Bone marrow (tissue), 2 donors: ENCODE data around the gene LIPH.
"Not testable (repeated sequence)": the region's sequence is repeated elsewhere in the genome, so short reads cannot be mapped to it uniquely, and the experiment has no call there.

ENCODE experiments used
- DNase-seq, 2 donors: peaks; one replicate each; lab custom pipeline; 2025; lab: John Stamatoyannopoulos, UW

LIPH gene

GRCh38 chr3:185552358-185552877 is at the start of gene LIPH:
LIPH (minus strand) TSS chr3:185552588; CDS start chr3:185552471, 117 bp downstream.
- DNase-seq: no peak

GRCh38 chr3:185595526-185595925 is 43.1 kb upstream of the LIPH start:
- peak in 1 of 2 donors; percentile 6 for DNase-seq

GRCh38 chr3:185594073-185594472 is 41.7 kb upstream of the LIPH start:
- DNase-seq: no peak

- no peak for DNase-seq
Observed at GRCh38 chr3:185586686-185587039, 34.3 kb upstream of the LIPH start.

GRCh38 chr3:185585859-185586685 is 33.7 kb upstream of the LIPH start, which contains the start of gene SENP2:
SENP2 (plus strand) TSS chr3:185586295; CDS start chr3:185586414, 119 bp downstream.
- DNase-seq: peak; percentile 90 to 100

- DNase-seq: no peak
Observed at GRCh38 chr3:185585518-185585858, 33.1 kb upstream of the LIPH start.

- DNase-seq: no peak
Observed at GRCh38 chr3:185584686-185585085, 32.3 kb upstream of the LIPH start.

GRCh38 chr3:185583925-185584324 is 31.5 kb upstream of the LIPH start:
- DNase-seq: no peak

GRCh38 chr3:185582871-185583270 is 30.5 kb upstream of the LIPH start:
- peak in 1 of 2 donors; percentile 6 for DNase-seq

- no peak for DNase-seq
Observed at GRCh38 chr3:185582236-185582635, 29.8 kb upstream of the LIPH start.

GRCh38 chr3:185575108-185575869 is 22.9 kb upstream of the LIPH start:
- peak in 1 of 2 donors; percentile 65 for DNase-seq

- DNase-seq: no peak
Observed at GRCh38 chr3:185572183-185572582, 19.8 kb upstream of the LIPH start.

GRCh38 chr3:185561958-185562357 is 9.6 kb upstream of the LIPH start:
- peak in 1 of 2 donors; percentile 79 for DNase-seq

GRCh38 chr3:185561374-185561943 is 9.1 kb upstream of the LIPH start:
- peak in 1 of 2 donors; percentile 7 for DNase-seq

GRCh38 chr3:185560676-185561075 is 8.3 kb upstream of the LIPH start:
- DNase-seq: no peak

- no peak for DNase-seq
Observed at GRCh38 chr3:185559706-185560090, 7.3 kb upstream of the LIPH start.

GRCh38 chr3:185558395-185558794 is 6.0 kb upstream of the LIPH start:
- no peak for DNase-seq

- not testable (repeated sequence) for DNase-seq
Observed at GRCh38 chr3:185556640-185557039, 4.3 kb upstream of the LIPH start.

GRCh38 chr3:185555860-185556347 is 3.5 kb upstream of the LIPH start:
- DNase-seq: no peak

GRCh38 chr3:185555101-185555501 is 2.7 kb upstream of the LIPH start:
- no peak for DNase-seq

GRCh38 chr3:185549651-185550111 is 2.7 kb downstream of the LIPH start:
- DNase-seq: no peak

- no peak for DNase-seq
Observed at GRCh38 chr3:185549122-185549521, 3.3 kb downstream of the LIPH start.
